Type B pancreatic cell (in vitro differentiated cells): Measurements from ENCODE around the gene ENTPD6. TPM values are rescaled to one million over a fixed set of nuclear protein-coding genes. Genes with fewer than 3 reads are reported as not detected.

ENCODE experiments used
- DNase-seq: peaks from one replicate; pipeline ENCODE4 v3.0.0; 2021; ENCODE audit warnings: mixed read lengths; ENCODE audit not compliant: unreplicated experiment; ENCODE audit errors: extremely low spot score
- H3K27ac Mint-ChIP-seq: 2 replicates; pipeline ENCODE4 v1.8.0; 2021; ENCODE audit warnings: mild to moderate bottlenecking, mixed read lengths
- H3K27me3 Mint-ChIP-seq: 2 replicates; pipeline ENCODE4 v1.8.0; 2021; ENCODE audit warnings: mixed read lengths
- H3K36me3 Mint-ChIP-seq: 2 replicates; pipeline ENCODE4 v1.8.0; 2021; ENCODE audit warnings: mixed read lengths
- H3K4me1 Mint-ChIP-seq: one replicate; pipeline ENCODE4 v1.8.0; 2021; ENCODE audit warnings: mixed read lengths; ENCODE audit not compliant: unreplicated experiment
- H3K4me3 Mint-ChIP-seq: 2 replicates; pipeline ENCODE4 v1.8.0; 2021; ENCODE audit warnings: mild to moderate bottlenecking, mixed read lengths
- H3K9me3 Mint-ChIP-seq: 2 replicates; pipeline ENCODE4 v1.8.0; 2021; ENCODE audit warnings: mixed read lengths
- CTCF ChIP-seq: fragments of 200-600 bp; sonication (generic); conservative IDR thresholded peaks from 2 replicates; pipeline ENCODE4 v1.5.0; 2021; ENCODE audit warnings: antibody characterized with exemption, mild to moderate bottlenecking
- long read RNA-seq: library from polyadenylated mRNA; unstranded; transcript quantifications from one replicate; pipeline ENCODE4 v2.0.0, GENCODE V29; 2020
- total RNA-seq: library from RNA; stranded (reverse); gene quantifications from 2 replicates; pipeline ENCODE4 v1.2.1, GENCODE V29; 2021; ENCODE audit warnings: low replicate concordance

The ENTPD6 gene
- total RNA-seq: 64.1 and 78.3 TPM in 2 replicates
- long read RNA-seq, partial matches to known transcripts: 12 of 40 reads
- long read RNA-seq, other reads (novel, unspliced or antisense): 20 of 40 reads

GRCh38 chr20:25195014-25195961 is at the start of gene ENTPD6:
Gene ENTPD6, plus strand, starts transcription at chr20:25195712. Its CDS starts 10,825 bp downstream, at chr20:25206537.
- peaks cover 35% of the 10 kb centered on the region for H3K4me1 Mint-ChIP-seq
- H3K4me3 Mint-ChIP-seq: peak within 1 kb of the TSS; percentile 98
- H3K36me3 Mint-ChIP-seq: peaks cover 7% of the 10 kb centered on the region
- DNase-seq: peak; percentile 93
- no peak for TF ChIP-seq CTCF
- peak within 1 kb of the TSS; percentile 87 for H3K27ac Mint-ChIP-seq
- H3K27me3 Mint-ChIP-seq: no peaks in the 10 kb centered on the region
- H3K9me3 Mint-ChIP-seq: no peaks in the 10 kb centered on the region

GRCh38 chr20:25146976-25147375 is 48.5 kb upstream of the ENTPD6 start:
- no peak for DNase-seq
- Mint-ChIP-seq H3K36me3 (no peaks in the 10 kb centered on the region), H3K4me1 (peaks cover 3% of the 10 kb centered on the region), H3K27me3 (peaks cover 31% of the 10 kb centered on the region), H3K9me3 (no peaks in the 10 kb centered on the region), H3K27ac (no peak overlapping the region), H3K4me3 (no peak overlapping the region)
- no peak for TF ChIP-seq CTCF

GRCh38 chr20:25147716-25148115 is 47.8 kb upstream of the ENTPD6 start:
- no peaks in the 10 kb centered on the region for H3K36me3 Mint-ChIP-seq

GRCh38 chr20:25148181-25148981 is 47.1 kb upstream of the ENTPD6 start:
- H3K9me3 Mint-ChIP-seq: no peaks in the 10 kb centered on the region
- H3K36me3 Mint-ChIP-seq: no peaks in the 10 kb centered on the region
- H3K27me3 Mint-ChIP-seq: peaks cover 29% of the 10 kb centered on the region
- H3K4me1 Mint-ChIP-seq: peaks cover 3% of the 10 kb centered on the region
- DNase-seq: no peak
- TF ChIP-seq CTCF: no peak
- peak overlapping the region; percentile 64 for H3K4me3 Mint-ChIP-seq
- H3K27ac Mint-ChIP-seq: no peak overlapping the region

More at GRCh38 chr20:25147716-25148115, 47.8 kb upstream of the ENTPD6 start:
- no peak overlapping the region for H3K27ac Mint-ChIP-seq
- no peak for TF ChIP-seq CTCF
- no peak overlapping the region for H3K4me3 Mint-ChIP-seq
- H3K9me3 Mint-ChIP-seq: no peaks in the 10 kb centered on the region
- DNase-seq: no peak
- peaks cover 3% of the 10 kb centered on the region for H3K4me1 Mint-ChIP-seq
- H3K27me3 Mint-ChIP-seq: peaks cover 34% of the 10 kb centered on the region

- H3K4me3 Mint-ChIP-seq: no peak overlapping the region
- no peak for TF ChIP-seq CTCF
- H3K36me3 Mint-ChIP-seq: no peaks in the 10 kb centered on the region
- peaks cover 3% of the 10 kb centered on the region for H3K4me1 Mint-ChIP-seq
- peaks cover 28% of the 10 kb centered on the region for H3K27me3 Mint-ChIP-seq
- DNase-seq: no peak
- H3K27ac Mint-ChIP-seq: no peak overlapping the region
- H3K9me3 Mint-ChIP-seq: no peaks in the 10 kb centered on the region
Measured at GRCh38 chr20:25148982-25149846, 46.3 kb upstream of the ENTPD6 start.
